Heart left ventricle (tissue), 13 donors: ENCODE results near the gene TLR3.

Experiments
- POLR2A ChIP-seq, 2 donors: fragments of 450-650 bp; IDR thresholded peaks; one replicate each; pipeline ENCODE4 v1.6.1; 2017; ENCODE audit warnings: antibody characterized with exemption in 2 of 2, mild to moderate bottlenecking in 2 of 2, moderate library complexity in 2 of 2
- TF ChIP-seq, protein P1 (sequence below), 12 donors: fragments of 200-600 bp; sonication (generic) in 4 of 12; IDR thresholded peaks; one replicate each; pipeline versions ENCODE4 v1.5.0 to v1.8.0; 2018 to 2022; ENCODE audit warnings: antibody characterized with exemption in 12 of 12, mild to moderate bottlenecking in 5 of 12
- donor health status: ischemic (EF 13 %, LVEDD 7.1; RV severe dilation, severe dysfunction).
- donor health status: DM: no; HTN: yes; CAD: no.
- donor health status: DM: no; HTN: no; CAD: no.
- donor health status: ischemic (EF 25% LVEDD 6.9; RV normal size, moderate dysfunction).
- donor health status: ischemic (EF 25% LVEDD 5.7; RV mildly dilated, moderate dysfunction).
- donor health status: ischemic (EF 35%, LVEDD 5.7; RV mildly dilated, moderate dysfunction).
- donor health status: nonischemic (EF 11% LVEDD 7.7; RV severe dilation, severe dysfunction).
- donor health status: DM: yes; HTN: yes; CAD: no.
- donor health status: PGD.
- donor health status: ischemic (EF 29% LVEDD 5.4; RV normal size, mild dysfunction).
- donor health status: nonischemic (EF 23%, LVEDD 6.1; RV moderate dilation, normal function).

DNA sequence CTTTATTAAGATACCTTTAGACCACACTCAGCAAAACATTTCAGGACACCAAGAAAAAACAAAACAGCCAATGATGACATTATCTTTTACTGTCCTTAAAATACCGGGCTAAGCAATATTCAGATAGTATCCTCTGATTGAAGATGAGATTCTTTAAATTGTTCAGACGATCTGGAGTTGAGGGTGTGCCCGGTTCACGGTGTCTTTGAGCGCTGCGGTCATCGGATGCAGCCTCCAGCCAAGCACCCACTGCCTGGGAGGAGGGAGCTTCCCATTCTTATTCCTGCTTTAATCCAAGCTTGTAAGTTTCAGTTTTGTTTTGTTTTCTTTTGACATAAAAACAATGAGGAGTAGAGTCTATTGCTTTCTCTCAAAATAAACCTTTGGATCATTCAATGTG lies 49.6 kb downstream of the TLR3 start:
- TF ChIP-seq, protein P1, sequence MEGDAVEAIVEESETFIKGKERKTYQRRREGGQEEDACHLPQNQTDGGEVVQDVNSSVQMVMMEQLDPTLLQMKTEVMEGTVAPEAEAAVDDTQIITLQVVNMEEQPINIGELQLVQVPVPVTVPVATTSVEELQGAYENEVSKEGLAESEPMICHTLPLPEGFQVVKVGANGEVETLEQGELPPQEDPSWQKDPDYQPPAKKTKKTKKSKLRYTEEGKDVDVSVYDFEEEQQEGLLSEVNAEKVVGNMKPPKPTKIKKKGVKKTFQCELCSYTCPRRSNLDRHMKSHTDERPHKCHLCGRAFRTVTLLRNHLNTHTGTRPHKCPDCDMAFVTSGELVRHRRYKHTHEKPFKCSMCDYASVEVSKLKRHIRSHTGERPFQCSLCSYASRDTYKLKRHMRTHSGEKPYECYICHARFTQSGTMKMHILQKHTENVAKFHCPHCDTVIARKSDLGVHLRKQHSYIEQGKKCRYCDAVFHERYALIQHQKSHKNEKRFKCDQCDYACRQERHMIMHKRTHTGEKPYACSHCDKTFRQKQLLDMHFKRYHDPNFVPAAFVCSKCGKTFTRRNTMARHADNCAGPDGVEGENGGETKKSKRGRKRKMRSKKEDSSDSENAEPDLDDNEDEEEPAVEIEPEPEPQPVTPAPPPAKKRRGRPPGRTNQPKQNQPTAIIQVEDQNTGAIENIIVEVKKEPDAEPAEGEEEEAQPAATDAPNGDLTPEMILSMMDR (IDR thresholded peaks at IDR 0.05): no peak
- TF ChIP-seq POLR2A (IDR thresholded peaks at IDR 0.05): no peak
